Measurements from ENCODE around the gene ZNF529. TPM values are rescaled to one million over a fixed set of nuclear protein-coding genes. Genes with fewer than 3 reads are reported as not detected.

The ZNF529 gene
- total and polyA plus RNA-seq, 7 donors, result 0.60 to 25.2 (median 14.2) TPM

- peak within 1 kb of the TSS; percentile 59 to 80 (median 70) for H3K4me3 ChIP-seq
- H3K4me1 ChIP-seq, result peaks cover 0 to 21% (median 18%) of the 10 kb centered on the region in 4 donors
- H3K9me3 ChIP-seq, result peaks cover 0 to 11% (median 4%) of the 10 kb centered on the region in 4 donors
- peaks cover 5 to 19% (median 11%) of the 10 kb centered on the region in 4 donors for H3K36me3 ChIP-seq
- TF ChIP-seq POLR2AphosphoS5 (IDR thresholded peaks at IDR 0.05), result peak; percentile 24 to 73 (median 66)
- peak in 1 of 2 donors; percentile 33 for TF ChIP-seq POLR2A (IDR thresholded peaks at IDR 0.05)
- peak in 1 of 4 donors; percentile 41 for TF ChIP-seq EP300 (IDR thresholded peaks at IDR 0.05)
- TF ChIP-seq CTCF (IDR thresholded peaks at IDR 0.05), result no peak
- intact Hi-C loops (cut with DNase I), result loop anchor here (1.0 to 5.0 kb wide), 5 partner anchors 39 to 159 kb away; partner anchors contain the start of genes ZFP14, ZNF461, ZNF529 and ZNF566
- H3K27ac ChIP-seq, result peak within 1 kb of the TSS; percentile 91 to 92 (median 91)
- DNase-seq, result peak; percentile 98
- H3K27me3 ChIP-seq, result no peaks in the 10 kb centered on the region
- 0% methylated on average over 55 of the region's 55 CpGs for WGBS, 2 donors
Measured at GRCh38 chr19:36528194-36528920, 44.7 kb downstream of the ZNF529 start, which contains the start of gene ZNF260. TSS of gene ZNF260 (minus strand) at chr19:36528271. CDS start at chr19:36515238, 13,033 bp downstream.

DNA sequence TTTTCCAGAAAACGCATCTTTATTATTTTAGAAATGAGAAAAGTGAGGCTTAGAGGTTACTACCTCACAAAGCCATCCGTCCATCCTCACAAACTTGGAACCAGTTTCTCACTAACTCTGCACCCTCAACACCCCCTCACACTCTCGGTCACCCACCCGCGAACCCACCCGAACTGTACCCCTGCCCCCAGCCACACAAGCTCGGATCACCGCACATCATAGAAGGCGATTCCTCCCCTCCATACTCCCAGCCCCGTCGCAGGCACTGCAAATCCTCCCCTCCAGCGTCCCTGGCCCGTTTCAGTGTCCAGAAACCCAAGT lies 45.3 kb downstream of the ZNF529 start:
- TF ChIP-seq POLR2AphosphoS5 (IDR thresholded peaks at IDR 0.05), result no peak
- no peak for TF ChIP-seq POLR2A (IDR thresholded peaks at IDR 0.05)
- TF ChIP-seq EP300 (IDR thresholded peaks at IDR 0.05), result no peak
- no peak for TF ChIP-seq CTCF (IDR thresholded peaks at IDR 0.05)
- peaks cover 0 to 16% (median 4%) of the 10 kb centered on the region in 4 donors for H3K9me3 ChIP-seq
- H3K27ac ChIP-seq, result peak overlapping the region; percentile 91 to 92 (median 91)
- H3K27me3 ChIP-seq, result no peaks in the 10 kb centered on the region
- intact Hi-C loops (cut with DNase I), result loop anchor here (1.0 to 5.0 kb wide), 5 partner anchors 39 to 159 kb away; partner anchors contain the start of genes ZFP14, ZNF461, ZNF529 and ZNF566
- 1% methylated on average over 13 of the region's 13 CpGs for WGBS, 2 donors
- DNase-seq, result no peak
- H3K4me1 ChIP-seq, result peaks cover 0 to 21% (median 18%) of the 10 kb centered on the region in 4 donors
- H3K4me3 ChIP-seq, result peak overlapping the region; percentile 59 to 80 (median 70)
- H3K36me3 ChIP-seq, result peaks cover 5 to 24% (median 13%) of the 10 kb centered on the region in 4 donors

- 14 to 24% methylated on average over 5 of the region's 5 CpGs for WGBS, 2 donors
- Histone ChIP-seq H3K36me3 (peaks cover 5 to 29% (median 17%) of the 10 kb centered on the region in 4 donors), H3K27me3 (no peaks in the 10 kb centered on the region), H3K4me3 (peak overlapping the region; percentile 59 to 80 (median 70)), H3K27ac (peak overlapping the region; percentile 91 to 92 (median 91)), H3K4me1 (peaks cover 0 to 21% (median 18%) of the 10 kb centered on the region in 4 donors), H3K9me3 (peaks cover 0 to 17% (median 1%) of the 10 kb centered on the region in 4 donors)
- no peak for DNase-seq
- no peak for TF ChIP-seq POLR2A (IDR thresholded peaks at IDR 0.05)
- no peak for TF ChIP-seq EP300 (IDR thresholded peaks at IDR 0.05)
- TF ChIP-seq CTCF (IDR thresholded peaks at IDR 0.05), result no peak
- TF ChIP-seq POLR2AphosphoS5 (IDR thresholded peaks at IDR 0.05), result no peak
- intact Hi-C loops (cut with DNase I), result loop anchor here (5.0 kb wide), 2 partner anchors 45 to 160 kb away; partner anchors contain the start of genes ZNF529 and ZNF567
Measured at GRCh38 chr19:36527341-36527740, 45.8 kb downstream of the ZNF529 start.

- Histone ChIP-seq H3K4me3 (no peak overlapping the region), H3K9me3 (peaks cover 2 to 21% (median 7%) of the 10 kb centered on the region in 4 donors), H3K36me3 (peaks cover 5 to 36% (median 23%) of the 10 kb centered on the region in 4 donors), H3K4me1 (peaks cover 0 to 21% (median 18%) of the 10 kb centered on the region in 4 donors), H3K27ac (no peak overlapping the region), H3K27me3 (no peaks in the 10 kb centered on the region)
- no peak for DNase-seq
- WGBS, 2 donors, result 77 to 86% methylated on average over 5 of the region's 5 CpGs
- no peak for TF ChIP-seq POLR2AphosphoS5 (IDR thresholded peaks at IDR 0.05)
- TF ChIP-seq POLR2A (IDR thresholded peaks at IDR 0.05), result no peak
- no peak for TF ChIP-seq EP300 (IDR thresholded peaks at IDR 0.05)
- no peak for TF ChIP-seq CTCF (IDR thresholded peaks at IDR 0.05)
- intact Hi-C loops (cut with DNase I), result loop anchor here (5.0 kb wide), 2 partner anchors 46 to 161 kb away; partner anchors contain the start of genes ZNF529 and ZNF567
Measured at GRCh38 chr19:36526581-36526980, 46.5 kb downstream of the ZNF529 start.

All from sigmoid colon (tissue), 7 donors.